ENCODE data around the gene BACE1. TPM values are rescaled to one million over a fixed set of nuclear protein-coding genes. Genes with fewer than 3 reads are reported as not detected.
"Not testable (repeated sequence)": the region's sequence is repeated elsewhere in the genome, so short reads cannot be mapped to it uniquely, and the experiment has no call there.

The BACE1 gene
- polyA plus RNA-seq, 1 of the 3 experiments (the other 2 are of a cell fraction): 37.8 TPM

- TF ChIP-seq ZBTB33 (IDR thresholded peaks at IDR 0.05; ENCODE audit: borderline replicate concordance, low read depth) (no peak), RAD21 (IDR thresholded peaks at IDR 0.05; ENCODE audit: low read length) (no peak), CTCF (IDR thresholded peaks at IDR 0.05) (no peak), USF1 (IDR thresholded peaks at IDR 0.05; ENCODE audit: borderline replicate concordance, low read depth) (no peak), TEAD4 (IDR thresholded peaks at IDR 0.05; ENCODE audit: borderline replicate concordance, insufficient read depth) (no peak), SMC3 (IDR thresholded peaks at IDR 0.05; ENCODE audit: low read depth, low read length) (no peak), GABPA (IDR thresholded peaks at IDR 0.05; ENCODE audit: low read depth) (peak; percentile 84)
Measured at GRCh38 chr11:117327567-117328374, 11.7 kb upstream of the BACE1 start, which contains the start of gene CEP164 (continued).

- not testable (repeated sequence) for H4K20me1 ChIP-seq (ENCODE audit: insufficient read depth); H3K9me3 ChIP-seq; H3K36me3 ChIP-seq (replicated peaks in 1 of 2; ENCODE audit: control insufficient read depth in 1 of 2, insufficient read depth in 2 of 2, low read length in 1 of 2); H3K9me2 ChIP-seq; H3K27me3 ChIP-seq (ENCODE audit: insufficient read depth); DNase-seq
- WGBS (ENCODE audit: low lambda C conversion rate): 1% methylated on average over 5 of the region's 5 CpGs
- CTCF ChIA-PET: interaction anchor here (1.2 to 1.5 kb wide), 3 partner anchors 47 to 490 kb away, joined by 3 to 5 read pairs (median 4); no protein-coding TSS in a partner anchor
- H3K27ac ChIP-seq (ENCODE audit: low read depth in 2 of 2, low read length in 1 of 2): peak overlapping the region in 1 of 2 experiments; percentile 88; a peak in 3 of 4 replicates
- H3K4me2 ChIP-seq: peak overlapping the region; percentile 85
- H3K79me2 ChIP-seq (ENCODE audit: insufficient read depth): peaks cover 38% of the 10 kb centered on the region
- POLR2A ChIA-PET: interaction anchor here (0.7 to 2.5 kb wide), 8 partner anchors 8 to 96 kb away, joined by 3 to 8 read pairs (median 4); partner anchors contain the start of genes BACE1 and PCSK7
- H3F3A ChIP-seq (replicated peaks; ENCODE audit: insufficient read depth): peaks cover 15% of the 10 kb centered on the region
- H2AFZ ChIP-seq (ENCODE audit: low read depth): peak overlapping the region; percentile 85
- peak overlapping the region; percentile 68 to 95 for H3K4me3 ChIP-seq (ENCODE audit: low read depth in 2 of 2, low read length in 1 of 2)
- peak overlapping the region; percentile 79 for H3K9ac ChIP-seq
- H3K4me1 ChIP-seq (ENCODE audit: control insufficient read depth in 1 of 2, insufficient read depth in 2 of 2, low read depth in 1 of 2, low read length in 1 of 2): peaks cover 6 to 12% of the 10 kb centered on the region in 2 experiments; a peak in 2 of 4 replicates
Measured at GRCh38 chr11:117327255-117327566, 11.2 kb upstream of the BACE1 start.

Measured in SK-N-SH (cell line).